Measurements from ENCODE around the gene MAP2K2.

DNA sequence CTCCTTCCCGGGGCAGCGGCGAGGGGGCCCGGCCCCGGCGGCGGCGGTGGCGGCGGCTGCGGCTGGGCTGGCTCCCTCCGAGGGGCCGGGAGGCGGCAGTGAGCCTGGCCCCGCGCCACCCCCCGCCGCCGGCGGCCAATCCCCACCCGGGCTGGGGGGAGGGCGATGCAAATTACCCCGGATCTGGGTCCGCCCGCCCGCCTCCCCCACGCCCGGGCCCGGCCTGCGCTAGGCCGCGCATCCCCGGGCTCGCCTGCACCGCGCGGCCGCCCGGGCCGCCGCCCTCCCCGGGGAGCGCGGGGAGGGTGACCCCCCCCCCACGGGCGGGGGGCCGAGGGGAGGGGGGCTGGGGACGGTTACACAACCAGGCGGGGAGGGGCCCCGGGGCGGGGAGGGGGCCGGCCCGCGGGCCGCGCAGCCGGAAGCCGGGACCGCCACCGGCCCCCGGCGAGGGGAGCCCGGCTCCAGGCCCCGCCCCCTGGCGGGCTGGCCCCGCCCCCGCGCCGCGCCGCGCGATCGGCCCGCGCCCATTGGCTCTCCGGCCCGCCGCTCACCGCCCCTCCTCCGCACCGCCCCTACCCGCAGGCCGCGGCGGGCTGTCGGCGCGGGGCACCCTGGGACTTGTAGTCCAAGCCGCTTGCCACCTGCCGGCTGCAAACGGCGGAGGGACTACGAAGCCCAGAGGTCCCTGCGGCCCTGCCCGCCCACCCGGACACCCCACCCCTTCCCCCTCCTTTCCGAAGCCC lies 58.3 kb downstream of the MAP2K2 start:
- TF ChIP-seq CTCF (conservative IDR thresholded peaks at IDR 0.05; ENCODE audit: low read depth, low read length) (no peak), EZH2 (IDR thresholded peaks at IDR 0.05; ENCODE audit: borderline replicate concordance, low read depth, low read length, poor library complexity, severe bottlenecking) (no peak)
